GM21576 (cell line): ENCODE data around the gene B4GAT1.
"Not testable (repeated sequence)": the region's sequence is repeated elsewhere in the genome, so short reads cannot be mapped to it uniquely, and the experiment has no call there.

Experiments
- ATAC-seq: cut with Tn5 transposase; IDR thresholded peaks from one replicate; pipeline ENCODE4 v1.9.1; 2021; ENCODE audit warnings: mild to moderate bottlenecking, moderate library complexity; ENCODE audit not compliant: unreplicated experiment

The B4GAT1 gene

GRCh38 chr11:66347425-66348276 lies at the start of gene B4GAT1:
Gene B4GAT1, minus strand, starts transcription at chr11:66347629. Its CDS starts 84 bp downstream, at chr11:66347545.
- no peak for ATAC-seq

DNA sequence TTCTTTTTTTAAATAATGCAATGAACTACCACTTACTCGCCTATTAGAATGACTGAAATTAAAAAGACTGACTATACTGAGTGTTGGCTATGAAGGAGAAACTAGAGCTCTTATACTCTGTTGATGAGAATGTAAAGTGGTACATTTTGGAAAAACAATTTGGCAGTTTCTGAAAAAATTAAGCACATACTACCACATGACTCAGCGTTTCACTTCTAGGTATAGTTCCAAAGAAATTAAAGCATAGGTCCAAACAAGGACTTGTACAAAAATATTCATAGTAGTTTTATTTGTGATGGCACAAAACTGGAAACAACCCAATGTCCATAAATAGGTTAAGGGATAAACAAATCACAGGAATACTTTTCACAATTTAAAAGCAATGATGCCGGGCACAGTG lies 46.5 kb upstream of the B4GAT1 start:
- no peak for ATAC-seq

- ATAC-seq = no peak
These were observed 43.9 kb upstream of the B4GAT1 start for GRCh38 chr11:66391322-66391721.

DNA sequence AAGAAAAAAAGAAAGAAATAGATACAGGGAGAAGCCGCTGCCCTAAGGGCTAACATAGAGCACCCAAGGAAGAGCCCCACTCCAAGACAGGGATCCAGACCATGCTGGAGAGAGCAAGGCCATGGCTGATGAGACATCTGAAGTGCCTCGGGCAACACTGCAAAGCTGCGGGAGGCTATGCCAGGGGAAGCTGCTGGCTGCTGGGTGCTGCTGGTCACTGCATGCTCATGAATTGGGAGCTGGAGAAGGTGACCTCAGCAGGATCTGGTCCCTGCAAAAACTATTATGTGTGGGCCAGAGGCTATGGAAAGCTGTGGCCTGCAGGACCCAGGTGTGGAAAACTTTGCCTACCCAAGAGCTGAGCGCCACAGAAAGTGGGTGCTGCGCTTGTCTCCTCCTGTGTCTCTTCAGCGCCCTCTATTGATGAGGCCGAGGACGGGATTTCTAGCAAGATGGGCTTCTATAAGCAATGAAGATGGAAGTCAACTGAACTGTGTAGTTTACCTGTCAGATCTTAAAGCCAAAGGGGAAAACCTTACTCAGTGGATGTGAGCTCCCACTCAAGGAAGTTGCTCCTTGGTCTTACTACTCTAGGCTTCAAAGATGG lies 41.5 kb upstream of the B4GAT1 start:
- ATAC-seq = no peak

DNA sequence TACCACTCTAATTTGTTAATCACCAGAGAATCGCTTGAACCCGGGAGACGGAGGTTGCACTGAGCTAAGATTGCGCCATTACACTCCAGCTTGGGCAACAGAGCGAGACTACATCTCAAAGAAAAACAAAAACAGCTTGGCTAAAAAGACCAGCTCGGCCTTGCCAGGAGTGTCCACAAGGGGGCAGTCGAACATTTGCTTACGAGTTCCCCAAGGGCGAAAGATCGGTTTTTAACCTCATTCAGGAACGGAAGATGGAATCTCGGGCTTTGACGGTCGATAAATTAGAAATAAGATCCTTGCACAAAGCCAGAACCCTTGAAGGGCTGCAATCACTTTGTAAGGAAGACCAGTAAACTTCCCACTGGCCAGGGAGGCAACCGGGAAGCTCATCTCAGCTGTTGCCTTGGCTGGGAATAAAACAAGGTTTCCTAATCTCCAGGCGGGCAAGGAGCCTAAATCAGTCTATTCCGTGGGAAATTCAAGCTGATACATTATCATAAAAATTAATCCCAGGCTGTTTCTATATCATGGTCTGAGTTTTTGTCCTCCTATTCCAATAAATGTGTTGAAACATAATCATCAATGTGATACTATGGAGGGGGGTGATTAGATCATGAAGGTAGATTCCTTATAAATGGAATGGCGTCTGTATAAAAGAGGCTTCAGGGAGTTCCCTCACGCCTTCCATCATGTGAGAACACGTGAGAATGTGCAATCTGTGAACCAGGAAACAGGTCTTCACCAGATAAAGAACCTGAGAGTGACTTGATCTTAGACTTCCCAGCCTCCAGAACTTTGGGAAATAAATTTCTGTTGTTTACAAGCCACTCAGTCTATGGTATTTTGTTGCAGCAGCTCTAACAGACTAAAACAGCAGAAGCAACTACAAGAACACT lies 39.0 kb upstream of the B4GAT1 start:
- ATAC-seq = no peak

- not testable (repeated sequence) for ATAC-seq
These were observed 36.9 kb upstream of the B4GAT1 start for GRCh38 chr11:66384316-66384715.

GRCh38 chr11:66380264-66380663 lies 32.8 kb upstream of the B4GAT1 start:
- ATAC-seq = not testable (repeated sequence)

GRCh38 chr11:66373690-66374287 lies 26.4 kb upstream of the B4GAT1 start:
- not testable (repeated sequence) for ATAC-seq

- ATAC-seq = no peak
These were observed 25.8 kb upstream of the B4GAT1 start for GRCh38 chr11:66373265-66373664.

GRCh38 chr11:66371627-66372415 lies 24.4 kb upstream of the B4GAT1 start, which contains the start of gene SLC29A2:
Gene SLC29A2, minus strand, starts transcription at chr11:66371760. Its CDS starts 169 bp downstream, at chr11:66371591.
- ATAC-seq = peak; percentile 64

DNA sequence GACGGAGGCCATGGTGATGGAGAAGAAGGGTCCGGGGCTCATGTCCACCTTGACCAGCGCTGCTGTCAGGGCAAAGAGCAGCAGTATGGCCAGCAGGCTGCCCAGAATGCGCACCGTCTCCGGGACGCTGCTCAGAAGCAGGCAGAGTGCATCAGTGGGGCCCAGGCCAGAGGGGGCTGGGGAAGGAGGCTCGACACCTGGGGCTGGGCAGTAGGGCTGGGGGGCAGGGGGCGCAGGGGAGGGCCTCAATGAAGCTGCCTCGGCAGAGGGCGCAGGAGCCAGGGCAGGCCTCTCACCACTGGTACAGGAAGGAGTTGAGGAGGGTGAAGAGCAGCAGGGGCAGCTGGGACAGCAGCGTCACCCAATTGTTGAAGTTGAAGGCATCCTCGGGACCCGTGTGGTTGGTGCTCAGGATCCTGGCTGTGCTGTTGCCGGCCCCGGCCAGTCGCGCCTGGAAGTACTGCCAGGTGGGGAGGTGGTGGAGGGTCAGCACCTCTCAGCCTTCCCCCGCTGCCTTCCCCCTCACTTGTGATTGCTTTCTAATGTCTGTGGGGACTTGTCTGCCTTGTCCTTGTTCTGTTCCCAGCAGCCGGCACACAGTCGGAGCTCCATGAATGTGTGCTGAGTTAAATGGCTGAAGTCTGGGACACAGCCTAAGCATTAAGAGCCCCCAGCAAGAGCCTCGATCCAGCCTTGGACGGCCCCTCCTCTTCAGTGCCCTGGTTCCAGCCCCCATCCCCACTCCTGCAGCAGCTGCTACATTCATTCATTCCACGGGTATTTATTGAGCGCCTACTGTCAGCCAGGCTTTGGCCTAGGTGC lies 21.9 kb upstream of the B4GAT1 start:
- no peak for ATAC-seq

- ATAC-seq = no peak
These were observed 21.1 kb upstream of the B4GAT1 start for GRCh38 chr11:66368484-66368883.

DNA sequence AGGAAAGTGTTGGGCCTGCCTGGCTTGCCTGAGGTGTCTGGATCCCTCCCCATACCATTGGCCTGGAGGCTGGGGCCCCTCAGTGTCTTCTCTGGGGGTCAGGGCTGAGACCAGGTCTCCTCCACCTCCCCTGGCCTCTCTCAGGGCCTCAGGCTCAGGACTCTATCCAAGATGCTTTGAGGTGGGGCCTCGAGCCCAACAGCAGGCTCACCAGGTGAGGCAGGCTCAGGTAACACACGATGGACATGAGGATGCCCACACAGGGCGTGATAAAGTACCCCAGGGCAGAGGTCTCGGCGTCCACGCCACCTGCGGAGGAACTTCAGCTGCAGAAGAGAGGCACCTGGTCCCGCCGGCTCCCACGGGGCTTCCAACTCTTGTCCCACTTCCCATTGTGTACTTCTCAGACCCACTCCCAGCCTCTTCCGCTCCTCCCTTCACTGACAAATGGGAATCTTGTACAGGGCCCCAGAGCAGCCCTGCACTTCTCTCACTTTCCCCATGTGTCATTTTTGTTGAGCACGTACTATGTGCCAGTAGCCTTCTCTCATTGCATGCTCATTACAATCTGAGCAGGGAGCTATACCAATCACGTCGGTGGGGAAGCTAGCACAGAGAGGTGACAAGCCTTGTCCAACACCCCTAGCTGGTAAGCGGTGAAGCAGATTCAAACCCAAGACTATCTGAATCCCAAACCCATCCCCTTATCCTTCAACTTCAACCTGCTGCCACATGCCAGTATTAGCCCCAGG lies 20.3 kb upstream of the B4GAT1 start:
- no peak for ATAC-seq

- ATAC-seq = no peak
These were observed 19.5 kb upstream of the B4GAT1 start for GRCh38 chr11:66366844-66367477.

DNA sequence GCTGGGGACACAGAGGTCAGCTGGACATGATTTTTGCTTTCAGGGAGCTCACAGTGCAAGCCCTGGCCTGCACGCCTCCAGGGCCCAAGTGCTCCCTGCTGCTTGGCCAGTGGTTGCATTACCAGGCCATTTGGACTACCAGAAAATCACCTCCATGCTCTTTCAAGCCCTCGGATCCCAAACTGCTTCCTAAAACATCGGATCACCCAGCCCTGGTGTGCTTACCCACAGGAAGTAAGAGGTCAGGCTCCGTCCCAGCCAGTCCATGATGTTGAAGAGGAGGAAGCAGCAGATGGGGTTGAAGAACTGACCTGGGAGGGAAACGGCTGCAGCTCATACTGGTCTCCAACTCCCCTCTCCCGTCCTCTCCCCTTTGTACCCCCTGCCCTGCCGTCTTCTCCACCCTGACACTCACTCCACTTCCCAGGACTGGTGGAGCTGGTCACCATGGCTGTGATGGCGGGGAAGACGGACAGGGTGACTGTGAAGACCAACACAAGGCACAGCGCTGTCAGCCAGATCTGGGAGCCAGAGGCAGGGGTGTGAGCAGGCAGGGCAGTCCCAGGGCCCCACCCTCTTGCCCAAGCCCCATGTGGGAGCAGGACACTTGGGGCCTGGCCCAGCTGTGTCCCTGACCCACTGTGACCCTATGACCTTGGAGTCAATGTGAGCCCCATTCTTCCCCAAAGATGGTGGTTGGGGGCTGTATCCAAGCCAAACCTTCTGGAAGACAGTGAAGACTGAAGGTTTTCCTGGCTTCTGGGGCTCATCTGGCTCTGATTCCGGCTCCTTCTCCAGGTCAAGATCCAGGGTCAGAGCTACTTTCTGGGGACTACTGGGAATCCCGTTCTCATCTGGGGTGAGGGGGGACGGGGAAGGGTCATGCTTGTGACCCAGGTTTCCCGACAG lies 18.5 kb upstream of the B4GAT1 start:
- ATAC-seq = no peak

GRCh38 chr11:66365166-66365565 lies 17.7 kb upstream of the B4GAT1 start:
- no peak for ATAC-seq
